ENCODE measurements around the gene SGMS1.

DNA sequence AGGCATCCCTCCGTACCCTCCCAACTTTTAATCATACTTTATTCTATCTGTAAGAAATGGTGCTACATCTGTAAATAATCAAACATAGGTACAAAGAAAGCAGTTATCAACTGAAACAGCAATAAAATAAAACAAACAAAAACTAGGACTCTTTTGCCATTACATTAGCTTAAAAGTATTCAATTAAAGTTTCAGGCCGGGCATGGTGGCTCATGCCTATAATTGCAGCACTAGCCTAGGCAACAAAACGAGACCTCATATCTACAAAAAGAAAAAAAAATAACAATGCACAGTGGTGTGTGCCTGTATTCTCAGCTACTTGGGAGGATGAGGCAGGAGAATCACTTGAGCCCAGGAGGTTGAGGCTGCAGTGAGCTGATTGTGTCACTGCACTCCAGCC is 161.9 kb downstream of the SGMS1 start:
- TF ChIP-seq, protein P1, sequence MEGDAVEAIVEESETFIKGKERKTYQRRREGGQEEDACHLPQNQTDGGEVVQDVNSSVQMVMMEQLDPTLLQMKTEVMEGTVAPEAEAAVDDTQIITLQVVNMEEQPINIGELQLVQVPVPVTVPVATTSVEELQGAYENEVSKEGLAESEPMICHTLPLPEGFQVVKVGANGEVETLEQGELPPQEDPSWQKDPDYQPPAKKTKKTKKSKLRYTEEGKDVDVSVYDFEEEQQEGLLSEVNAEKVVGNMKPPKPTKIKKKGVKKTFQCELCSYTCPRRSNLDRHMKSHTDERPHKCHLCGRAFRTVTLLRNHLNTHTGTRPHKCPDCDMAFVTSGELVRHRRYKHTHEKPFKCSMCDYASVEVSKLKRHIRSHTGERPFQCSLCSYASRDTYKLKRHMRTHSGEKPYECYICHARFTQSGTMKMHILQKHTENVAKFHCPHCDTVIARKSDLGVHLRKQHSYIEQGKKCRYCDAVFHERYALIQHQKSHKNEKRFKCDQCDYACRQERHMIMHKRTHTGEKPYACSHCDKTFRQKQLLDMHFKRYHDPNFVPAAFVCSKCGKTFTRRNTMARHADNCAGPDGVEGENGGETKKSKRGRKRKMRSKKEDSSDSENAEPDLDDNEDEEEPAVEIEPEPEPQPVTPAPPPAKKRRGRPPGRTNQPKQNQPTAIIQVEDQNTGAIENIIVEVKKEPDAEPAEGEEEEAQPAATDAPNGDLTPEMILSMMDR (optimal IDR thresholded peaks at IDR 0.05 in 1 of 3, IDR thresholded peaks at IDR 0.05 in 1 of 3, conservative IDR thresholded peaks at IDR 0.05 in 1 of 3; ENCODE audit: extremely low read depth in 1 of 3, insufficient read depth in 2 of 3, low read length in 3 of 3), result no peak
- TF ChIP-seq EZH2 (IDR thresholded peaks at IDR 0.05; ENCODE audit: low read length), result no peak
